B cell (primary cell): ENCODE measurements around the gene SMURF1. TPM values are rescaled to one million over a fixed set of nuclear protein-coding genes. Genes with fewer than 3 reads are reported as not detected.

Source experiments
- ATAC-seq: fragments of 200-7000 bp; cut with Tn5 transposase; one replicate; pipeline ENCODE4 v1.10.0; 2021; ENCODE audit warnings: low read depth, mild to moderate bottlenecking, moderate number of reproducible peaks, moderate library complexity
- CTCF ChIA-PET: fragments of 350-600 bp; sonication (Branson Sonifier 250); formaldehyde crosslinking; loops from one replicate; lab custom pipeline; 2021; ENCODE audit warnings: antibody characterized with exemption, inconsistent platforms; lab: Charles Lee
- POLR2A ChIA-PET: fragments of 350-600 bp; sonication (Branson Sonifier 250); formaldehyde crosslinking; loops from one replicate; lab custom pipeline; 2021; ENCODE audit warnings: antibody characterized with exemption; lab: Charles Lee
- DNase-seq: peaks from one replicate; pipeline ENCODE4 v3.0.0; 2013
- H2AFZ ChIP-seq: 2 replicates; pipeline ENCODE4 v1.6.1; 2012; ENCODE audit warnings: mild to moderate bottlenecking, low read depth, low read length; ENCODE audit not compliant: insufficient read depth, poor library complexity, severe bottlenecking
- H3K27ac ChIP-seq, 2 donors: 1 replicate in 1 of 2; 2 replicates in 1 of 2; pipeline ENCODE4 v1.5.1; 2012 to 2013; ENCODE audit warnings: low read length in 2 of 2, mild to moderate bottlenecking in 2 of 2, moderate library complexity in 1 of 2
- H3K27me3 ChIP-seq, 4 experiments: fragments of 200-600 bp in 1 of 4; sonication (generic) in 1 of 4; replicated peaks in 1 of 4; 1 replicate in 2 of 4; 2 replicates in 2 of 4; pipeline versions ENCODE4 v1.6.1 to v1.7.0; 2013 to 2016; ENCODE audit warnings: low read length in 3 of 4, mild to moderate bottlenecking in 2 of 4, mixed read lengths in 1 of 4, moderate library complexity in 1 of 4; ENCODE audit not compliant: insufficient read depth in 4 of 4, control insufficient read depth in 3 of 4; ENCODE audit errors: control extremely low read depth in 1 of 4
- H3K36me3 ChIP-seq, 2 experiments: replicated peaks in 1 of 2; 1 replicate in 1 of 2; 2 replicates in 1 of 2; pipeline versions ENCODE4 v1.6.1 to v1.7.1; 2013; ENCODE audit warnings: low read length in 1 of 2; ENCODE audit not compliant: insufficient read depth in 2 of 2, control insufficient read depth in 1 of 2; ENCODE audit errors: control extremely low read depth in 1 of 2, extremely low read depth in 1 of 2
- H3K4me1 ChIP-seq, 2 donors: fragments of 200-600 bp in 1 of 2; sonication (generic) in 1 of 2; 1 replicate in 1 of 2; 2 replicates in 1 of 2; pipeline versions ENCODE4 v1.5.1 to v1.6.1; 2013 to 2017; ENCODE audit warnings: low read length in 2 of 2; ENCODE audit not compliant: control insufficient read depth in 2 of 2, insufficient read depth in 2 of 2
- H3K4me2 ChIP-seq: replicated peaks from 2 replicates; pipeline ENCODE3; 2012; ENCODE audit warnings: mild to moderate bottlenecking, low read depth, low read length; ENCODE audit not compliant: poor library complexity, severe bottlenecking
- H3K4me3 ChIP-seq, 5 experiments: fragments of 200-600 bp in 1 of 5; sonication (generic) in 1 of 5; 1 replicate in 3 of 5; 2 replicates in 2 of 5; pipeline versions ENCODE4 v1.5.1 to v1.7.0; 2011 to 2016; ENCODE audit warnings: low read length in 4 of 5, mild to moderate bottlenecking in 4 of 5, low read depth in 2 of 5, control low read depth in 1 of 5, moderate library complexity in 1 of 5; ENCODE audit not compliant: insufficient read depth in 1 of 5; ENCODE audit errors: control extremely low read depth in 1 of 5, extremely low read depth in 1 of 5
- H3K79me2 ChIP-seq: fragments of 200-600 bp; sonication (generic); one replicate; pipeline ENCODE4 v1.6.0; 2016; ENCODE audit warnings: low read length; ENCODE audit not compliant: control insufficient read depth, insufficient read depth
- H3K9ac ChIP-seq: fragments of 200-600 bp; sonication (generic); 2 replicates; pipeline ENCODE4 v1.6.1; 2017; ENCODE audit warnings: mild to moderate bottlenecking, low read length, moderate library complexity
- H3K9me3 ChIP-seq, 3 donors: one replicate each; pipeline versions ENCODE4 v1.6.1 to v1.7.1; 2013; ENCODE audit warnings: low read length in 2 of 3; ENCODE audit not compliant: control insufficient read depth in 2 of 3, insufficient read depth in 1 of 3; ENCODE audit errors: control extremely low read depth in 1 of 3
- H4K20me1 ChIP-seq: 2 replicates; pipeline ENCODE4 v1.6.0; 2012; ENCODE audit warnings: mild to moderate bottlenecking, low read length; ENCODE audit not compliant: insufficient read depth, control insufficient read depth, poor library complexity, severe bottlenecking
- H3K27ac Mint-ChIP-seq: one replicate; pipeline ENCODE4 v1.8.0; 2021; ENCODE audit warnings: mixed read lengths
- H3K27me3 Mint-ChIP-seq: one replicate; pipeline ENCODE4 v1.8.0; 2021; ENCODE audit warnings: mixed read lengths
- H3K4me1 Mint-ChIP-seq: one replicate; pipeline ENCODE4 v1.8.0; 2021; ENCODE audit warnings: mixed read lengths
- H3K4me3 Mint-ChIP-seq: one replicate; pipeline ENCODE4 v1.8.0; 2021; ENCODE audit warnings: mixed read lengths
- H3K9me3 Mint-ChIP-seq: one replicate; pipeline ENCODE4 v1.8.0; 2022; ENCODE audit warnings: mixed read lengths; ENCODE audit not compliant: insufficient read depth
- EZH2 ChIP-seq: IDR thresholded peaks from 2 replicates; pipeline ENCODE4 v1.6.1; 2012; ENCODE audit warnings: borderline replicate concordance, low read depth, mild to moderate bottlenecking, moderate library complexity, low read length; ENCODE audit not compliant: insufficient read depth, poor library complexity, severe bottlenecking
- WGBS: methylation state at CpG from one replicate; pipeline ENCODE4 v1.1.5; 2013; ENCODE audit warnings: missing lambda C conversion rate; ENCODE audit not compliant: insufficient coverage; 5-methylcytosine and 5-hydroxymethylcytosine counted together
- intact Hi-C: fragments of 100-400 bp; cut with micrococcal nuclease; formaldehyde crosslinking; loops from one replicate; pipeline ENCODE4 v1.10.0; 2022
- polyA plus RNA-seq: library from polyadenylated mRNA; depleted of rRNA; stranded (reverse); fragments of >200 nt; gene quantifications from 2 replicates; pipeline ENCODE4 v1.2.3, GENCODE V29; 2012
- total RNA-seq, 2 donors: library from RNA; stranded (reverse); fragments of 120-200 nt in 1 of 2; gene quantifications; 1 replicate in 1 of 2; 2 replicates in 1 of 2; pipeline versions ENCODE4 v1.2.3 to v1.2.4, GENCODE V29; 2013 to 2022
- TF ChIP-seq, protein P1 (sequence below): fragments of 200-600 bp; IDR thresholded peaks from one replicate; pipeline ENCODE4 v1.8.0; 2022; ENCODE audit warnings: antibody characterized with exemption, mild to moderate bottlenecking

SMURF1 gene
- total and polyA plus RNA-seq, 2 donors (not counting 1 experiment from before 2014, with no cell fraction given), result 7.5 to 28.6 TPM

- DNase-seq (no peak), ATAC-seq (no peak)
- Histone ChIP-seq H3K36me3 (no peaks in the 10 kb centered on the region), H2AFZ (no peak overlapping the region), H3K4me1 (peaks cover 0 to 5% of the 10 kb centered on the region in 2 donors), H3K9me3 (no peaks in the 10 kb centered on the region), H3K27ac (no peak overlapping the region), H4K20me1 (peaks cover 40% of the 10 kb centered on the region), H3K4me3 (no peak overlapping the region), H3K79me2 (peaks cover 94% of the 10 kb centered on the region), H3K27me3 (no peaks in the 10 kb centered on the region), H3K4me2 (no peak overlapping the region), H3K9ac (no peak overlapping the region)
- H3K9me3 Mint-ChIP-seq, result no peaks in the 10 kb centered on the region
- WGBS, result 100% methylated on average over 1 of the region's 2 CpGs
- TF ChIP-seq EZH2, result no peak
- TF ChIP-seq, protein P1, sequence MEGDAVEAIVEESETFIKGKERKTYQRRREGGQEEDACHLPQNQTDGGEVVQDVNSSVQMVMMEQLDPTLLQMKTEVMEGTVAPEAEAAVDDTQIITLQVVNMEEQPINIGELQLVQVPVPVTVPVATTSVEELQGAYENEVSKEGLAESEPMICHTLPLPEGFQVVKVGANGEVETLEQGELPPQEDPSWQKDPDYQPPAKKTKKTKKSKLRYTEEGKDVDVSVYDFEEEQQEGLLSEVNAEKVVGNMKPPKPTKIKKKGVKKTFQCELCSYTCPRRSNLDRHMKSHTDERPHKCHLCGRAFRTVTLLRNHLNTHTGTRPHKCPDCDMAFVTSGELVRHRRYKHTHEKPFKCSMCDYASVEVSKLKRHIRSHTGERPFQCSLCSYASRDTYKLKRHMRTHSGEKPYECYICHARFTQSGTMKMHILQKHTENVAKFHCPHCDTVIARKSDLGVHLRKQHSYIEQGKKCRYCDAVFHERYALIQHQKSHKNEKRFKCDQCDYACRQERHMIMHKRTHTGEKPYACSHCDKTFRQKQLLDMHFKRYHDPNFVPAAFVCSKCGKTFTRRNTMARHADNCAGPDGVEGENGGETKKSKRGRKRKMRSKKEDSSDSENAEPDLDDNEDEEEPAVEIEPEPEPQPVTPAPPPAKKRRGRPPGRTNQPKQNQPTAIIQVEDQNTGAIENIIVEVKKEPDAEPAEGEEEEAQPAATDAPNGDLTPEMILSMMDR, result no peak
- H3K27ac Mint-ChIP-seq, result no peak overlapping the region
- CTCF ChIA-PET, result no interaction called here
- intact Hi-C loops, result no loop called here
- H3K4me3 Mint-ChIP-seq, result no peak overlapping the region
- H3K4me1 Mint-ChIP-seq, result peaks cover 46% of the 10 kb centered on the region
- POLR2A ChIA-PET, result no interaction called here
- H3K27me3 Mint-ChIP-seq, result no peaks in the 10 kb centered on the region
Measured at GRCh38 chr7:99131290-99131689, 12.6 kb downstream of the SMURF1 start.

DNA sequence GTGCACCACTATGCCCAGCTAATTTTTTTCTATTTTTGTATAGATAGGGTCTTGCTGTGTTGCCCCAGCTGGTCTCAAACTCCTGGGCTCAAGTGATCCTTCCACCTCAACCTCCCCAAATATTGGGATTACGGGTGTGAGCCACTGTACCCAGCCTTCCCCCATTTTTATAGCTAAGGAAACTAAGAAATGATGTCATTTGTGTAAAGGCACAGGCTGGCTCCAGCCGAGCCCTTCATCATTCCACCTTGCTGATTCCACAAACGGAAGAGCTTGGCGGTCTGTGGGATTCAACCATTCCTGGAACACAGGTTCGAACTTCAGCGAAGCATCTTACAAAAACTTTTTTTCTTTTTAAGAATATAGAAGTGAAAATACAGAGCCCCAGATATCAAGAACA is 14.4 kb downstream of the SMURF1 start:
- ATAC-seq (no peak), DNase-seq (no peak)
- Histone ChIP-seq H3K4me1 (peaks cover 0 to 5% of the 10 kb centered on the region in 2 donors), H3K36me3 (no peaks in the 10 kb centered on the region), H3K27me3 (no peaks in the 10 kb centered on the region), H3K27ac (no peak overlapping the region), H3K4me2 (no peak overlapping the region), H3K79me2 (peaks cover 92% of the 10 kb centered on the region), H3K9me3 (no peaks in the 10 kb centered on the region), H4K20me1 (peaks cover 47% of the 10 kb centered on the region), H2AFZ (no peak overlapping the region), H3K4me3 (no peak overlapping the region), H3K9ac (no peak overlapping the region)
- H3K4me1 Mint-ChIP-seq, result peaks cover 45% of the 10 kb centered on the region
- intact Hi-C loops, result no loop called here
- POLR2A ChIA-PET, result no interaction called here
- TF ChIP-seq, protein P1, result no peak
- TF ChIP-seq EZH2, result no peak
- H3K4me3 Mint-ChIP-seq, result no peak overlapping the region
- no peaks in the 10 kb centered on the region for H3K9me3 Mint-ChIP-seq
- H3K27me3 Mint-ChIP-seq, result no peaks in the 10 kb centered on the region
- WGBS, result no CpG with 5 or more reads among the region's 6 CpGs
- CTCF ChIA-PET, result no interaction called here
- no peak overlapping the region for H3K27ac Mint-ChIP-seq
